Effector memory CD4-positive, alpha-beta T cell (primary cell): ENCODE measurements around the gene DLEU7.

ENCODE experiments used
- DNase-seq, 3 donors: peaks; one replicate each; pipeline ENCODE4 v3.0.0-alpha.2; 2020
- H3K27ac ChIP-seq: 2 replicates; pipeline ENCODE4 v1.7.0; 2013; ENCODE audit warnings: mild to moderate bottlenecking, low read length, moderate library complexity; ENCODE audit not compliant: insufficient read depth, poor library complexity, severe bottlenecking
- H3K27me3 ChIP-seq: replicated peaks from 2 replicates; pipeline ENCODE4 v1.7.0; 2013; ENCODE audit warnings: mild to moderate bottlenecking, low read length; ENCODE audit not compliant: insufficient read depth, control insufficient read depth, poor library complexity, severe bottlenecking
- H3K36me3 ChIP-seq: 2 replicates; pipeline ENCODE4 v1.7.0; 2013; ENCODE audit warnings: mild to moderate bottlenecking, low read length, moderate library complexity; ENCODE audit not compliant: control insufficient read depth, insufficient read depth
- H3K4me1 ChIP-seq: 2 replicates; pipeline ENCODE4 v1.7.0; 2013; ENCODE audit warnings: low read length, mild to moderate bottlenecking; ENCODE audit not compliant: control insufficient read depth, insufficient read depth, poor library complexity, severe bottlenecking
- H3K4me3 ChIP-seq: 2 replicates; pipeline ENCODE4 v1.7.0; 2013; ENCODE audit warnings: low read length, low read depth, mild to moderate bottlenecking; ENCODE audit not compliant: insufficient read depth, poor library complexity, severe bottlenecking
- H3K9me3 ChIP-seq: 2 replicates; pipeline ENCODE4 v1.7.0; 2013; ENCODE audit warnings: mild to moderate bottlenecking, low read length, moderate library complexity; ENCODE audit not compliant: control insufficient read depth
- total RNA-seq, 3 donors: gene quantifications; one replicate each; lab custom pipeline; 2026; lab: John Stamatoyannopoulos, UW

DLEU7 gene
- total RNA-seq, result 0 reads per million in 3 donors

DNA sequence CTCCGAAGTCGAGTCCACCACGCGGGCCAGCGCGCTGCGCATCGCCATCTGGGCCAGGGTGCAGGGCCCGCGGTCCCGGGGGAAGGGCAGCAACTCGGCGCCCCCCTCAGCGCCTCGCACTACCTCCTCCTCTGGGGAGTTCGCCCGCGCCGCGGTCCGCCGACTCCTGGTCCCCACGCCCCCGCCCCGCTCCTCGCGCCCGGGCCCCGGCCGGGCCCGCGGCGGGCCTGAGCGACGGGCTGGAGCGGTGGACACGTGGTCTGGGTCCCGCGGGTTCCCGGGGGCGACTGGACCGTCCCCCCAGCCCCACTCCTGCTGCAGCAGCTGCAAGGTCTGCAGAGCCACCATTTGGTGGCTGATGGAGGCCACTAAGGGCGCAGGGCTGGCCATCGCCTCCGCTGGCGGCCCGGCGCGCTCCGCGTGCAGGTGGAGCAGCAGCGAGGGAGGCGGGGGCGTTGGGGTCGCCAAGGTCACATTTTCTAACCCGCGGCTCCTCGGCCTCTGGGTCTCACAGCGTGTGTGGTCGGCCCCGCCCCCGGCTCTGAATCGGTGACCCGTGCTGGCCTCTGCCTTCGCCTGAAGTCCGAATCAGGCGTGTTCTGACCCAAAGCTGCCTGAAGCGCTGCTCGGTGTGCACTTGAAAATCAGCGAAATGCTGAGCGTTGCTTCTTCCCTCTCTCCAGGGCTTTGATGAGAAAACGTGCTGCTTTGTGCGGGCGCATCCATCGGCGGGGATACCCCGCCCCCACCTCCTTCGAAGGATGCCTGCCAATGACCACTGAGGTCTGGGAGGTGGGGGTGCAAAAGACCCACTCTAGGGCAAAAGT, at the start of gene DLEU7:
Gene DLEU7 (minus strand): TSS at position 436 of the 827 bp plus-strand sequence. CDS start 46 bp downstream, at position 390.
- Histone ChIP-seq H3K27me3 (no peaks in the 10 kb centered on the region), H3K36me3 (no peaks in the 10 kb centered on the region), H3K4me1 (no peaks in the 10 kb centered on the region), H3K9me3 (no peaks in the 10 kb centered on the region), H3K4me3 (no peak within 1 kb of the TSS), H3K27ac (no peak within 1 kb of the TSS)
- no peak for DNase-seq

DNA sequence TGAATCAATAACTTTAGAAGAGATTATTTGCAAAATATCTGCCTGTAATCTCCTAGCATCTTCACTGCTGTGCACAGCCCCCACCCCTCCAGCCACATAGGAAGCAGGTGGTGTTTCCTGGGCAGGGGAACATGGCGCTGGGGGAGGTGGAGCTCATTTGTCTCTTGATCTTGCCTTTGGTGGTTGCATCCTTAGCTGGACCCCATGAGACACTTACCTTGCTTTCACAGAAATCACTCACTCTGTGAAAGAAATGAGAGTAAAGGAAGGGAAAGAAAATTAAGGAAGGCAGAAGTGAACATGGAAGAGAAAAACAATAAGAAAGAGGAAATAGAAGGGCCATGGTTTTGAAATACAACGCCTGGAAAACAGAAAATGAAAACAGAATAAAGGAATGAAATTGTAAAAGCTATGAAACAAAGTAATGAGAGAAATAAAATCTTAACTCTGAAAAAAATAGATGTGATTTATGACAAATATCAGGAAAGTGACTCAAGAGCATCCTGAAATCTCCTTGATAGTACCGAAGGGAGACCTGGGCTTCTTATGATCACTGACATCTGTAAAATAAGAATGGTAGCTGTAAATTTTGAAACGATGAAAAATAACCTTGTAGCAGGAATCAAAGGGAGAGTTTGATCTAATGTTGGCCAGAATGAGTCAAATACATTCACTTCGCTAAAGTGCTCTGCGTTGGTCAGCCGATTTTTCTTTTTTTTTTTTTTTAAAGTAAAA, 48.9 kb upstream of the DLEU7 start:
- peak overlapping the region; percentile 65 for H3K27ac ChIP-seq
- H3K9me3 ChIP-seq, result no peaks in the 10 kb centered on the region
- no peak for DNase-seq
- H3K36me3 ChIP-seq, result no peaks in the 10 kb centered on the region
- H3K4me3 ChIP-seq, result peak overlapping the region; percentile 11
- no peaks in the 10 kb centered on the region for H3K27me3 ChIP-seq
- H3K4me1 ChIP-seq, result peaks cover 22% of the 10 kb centered on the region

DNA sequence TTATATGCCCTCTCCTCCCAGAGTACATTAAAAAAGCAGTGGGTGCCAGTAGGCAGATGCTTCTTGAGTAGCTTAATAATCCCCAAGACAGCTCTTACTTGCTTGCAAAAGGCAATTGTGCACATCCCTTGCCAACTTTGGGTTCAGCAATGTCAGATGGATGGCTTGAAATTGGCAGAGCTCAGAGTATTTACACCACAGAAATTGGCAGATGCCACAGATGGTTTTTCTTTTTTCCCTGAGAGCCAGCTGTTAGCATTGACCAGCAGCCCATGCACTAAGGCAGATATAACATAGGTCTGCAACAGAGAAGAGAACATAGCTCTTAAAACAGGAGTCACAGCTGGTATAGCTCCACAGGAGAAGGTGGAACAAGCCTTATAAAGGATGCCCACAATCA, 47.7 kb upstream of the DLEU7 start:
- no peaks in the 10 kb centered on the region for H3K9me3 ChIP-seq
- no peaks in the 10 kb centered on the region for H3K36me3 ChIP-seq
- H3K27me3 ChIP-seq, result no peaks in the 10 kb centered on the region
- H3K4me1 ChIP-seq, result peaks cover 22% of the 10 kb centered on the region
- no peak for DNase-seq
- H3K27ac ChIP-seq, result no peak overlapping the region
- no peak overlapping the region for H3K4me3 ChIP-seq

DNA sequence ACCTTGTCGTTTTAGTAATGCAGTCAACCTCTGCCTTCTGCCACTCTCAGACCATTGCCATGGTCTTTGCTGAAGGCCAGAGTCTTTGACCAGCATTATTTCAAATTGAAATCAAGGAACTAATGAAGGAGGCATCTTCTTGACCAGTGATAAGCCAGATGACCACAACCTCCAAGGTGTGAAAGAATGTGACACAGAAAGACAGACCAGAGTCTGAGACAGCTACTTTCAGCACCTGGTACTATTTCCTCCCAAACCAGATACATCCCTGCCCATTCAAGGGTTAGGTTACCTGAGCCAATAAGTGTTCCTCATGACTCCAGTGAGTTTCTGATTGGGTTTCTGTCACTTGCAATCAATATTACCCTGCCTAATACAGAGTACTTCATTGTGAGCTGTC, 45.8 kb upstream of the DLEU7 start:
- Histone ChIP-seq H3K27me3 (no peaks in the 10 kb centered on the region), H3K4me1 (peaks cover 22% of the 10 kb centered on the region)

DNA sequence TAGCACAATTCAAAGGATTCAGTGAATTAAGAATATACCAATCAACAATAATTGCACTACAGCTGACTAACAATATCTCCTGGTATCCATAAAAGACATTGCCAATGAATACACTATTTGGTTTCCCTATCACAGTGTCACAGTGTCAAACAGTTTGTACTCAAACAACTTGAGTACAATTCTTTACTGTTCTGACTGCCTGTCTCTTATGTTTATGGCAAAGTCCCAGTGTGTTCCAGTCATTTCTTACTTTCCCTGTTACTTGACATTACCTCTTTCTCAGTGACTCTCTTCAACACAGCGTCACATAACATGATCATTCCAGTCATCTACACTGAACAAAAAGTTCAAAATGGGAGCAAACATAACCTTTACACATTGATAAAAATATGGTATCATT, 44.9 kb upstream of the DLEU7 start:
- Histone ChIP-seq H3K9me3 (no peaks in the 10 kb centered on the region), H3K4me3 (no peak overlapping the region), H3K36me3 (no peaks in the 10 kb centered on the region), H3K27ac (no peak overlapping the region), H3K4me1 (peaks cover 15% of the 10 kb centered on the region), H3K27me3 (no peaks in the 10 kb centered on the region)
- DNase-seq, result no peak

More for the DNA sequence above, 45.8 kb upstream of the DLEU7 start:
- Histone ChIP-seq H3K4me3 (no peak overlapping the region), H3K9me3 (no peaks in the 10 kb centered on the region), H3K27ac (no peak overlapping the region), H3K36me3 (no peaks in the 10 kb centered on the region)
- no peak for DNase-seq

DNA sequence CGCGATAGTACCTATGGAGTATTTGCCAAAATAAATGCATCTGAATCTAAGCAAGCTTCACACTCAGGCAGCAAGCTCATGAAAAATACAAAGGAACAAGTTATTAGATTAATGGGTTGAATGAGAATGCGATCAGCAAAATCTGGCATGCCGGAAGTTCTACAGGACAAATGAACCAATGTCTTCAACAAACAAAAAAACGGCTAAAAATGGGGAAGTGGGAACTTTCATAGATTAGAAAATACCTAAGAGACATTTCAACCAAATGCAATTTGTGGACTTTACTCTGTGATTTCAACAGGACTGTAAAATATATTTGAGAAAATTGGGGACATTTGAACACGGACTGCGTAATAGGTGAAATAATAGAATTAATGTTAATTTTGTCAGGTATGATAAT, 43.7 kb upstream of the DLEU7 start:
- peaks cover 9% of the 10 kb centered on the region for H3K4me1 ChIP-seq
- no peaks in the 10 kb centered on the region for H3K9me3 ChIP-seq
- H3K4me3 ChIP-seq, result no peak overlapping the region
- DNase-seq, result no peak
- no peaks in the 10 kb centered on the region for H3K27me3 ChIP-seq
- H3K36me3 ChIP-seq, result no peaks in the 10 kb centered on the region
- no peak overlapping the region for H3K27ac ChIP-seq

DNA sequence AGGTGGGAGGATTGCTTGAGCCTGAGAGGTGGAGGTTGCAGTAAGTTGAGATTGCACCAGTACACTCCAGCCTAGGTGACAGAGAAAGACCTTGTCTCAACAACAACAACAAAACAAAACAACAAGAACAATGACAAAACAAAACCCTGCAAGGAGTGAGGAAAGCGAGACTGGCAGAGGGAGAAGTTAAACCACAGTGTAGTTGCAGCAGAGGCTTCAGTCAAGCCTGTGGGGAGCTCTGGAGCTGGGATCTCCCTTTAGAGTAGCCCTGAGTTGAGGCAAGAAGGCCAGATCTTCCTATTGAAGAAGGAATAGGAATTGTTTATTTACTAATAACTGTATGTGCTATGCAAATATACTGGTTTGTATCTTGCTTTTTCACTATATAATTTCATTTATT, 40.8 kb upstream of the DLEU7 start:
- Histone ChIP-seq H3K9me3 (no peaks in the 10 kb centered on the region), H3K27ac (no peak overlapping the region)
- no peak for DNase-seq

DNA sequence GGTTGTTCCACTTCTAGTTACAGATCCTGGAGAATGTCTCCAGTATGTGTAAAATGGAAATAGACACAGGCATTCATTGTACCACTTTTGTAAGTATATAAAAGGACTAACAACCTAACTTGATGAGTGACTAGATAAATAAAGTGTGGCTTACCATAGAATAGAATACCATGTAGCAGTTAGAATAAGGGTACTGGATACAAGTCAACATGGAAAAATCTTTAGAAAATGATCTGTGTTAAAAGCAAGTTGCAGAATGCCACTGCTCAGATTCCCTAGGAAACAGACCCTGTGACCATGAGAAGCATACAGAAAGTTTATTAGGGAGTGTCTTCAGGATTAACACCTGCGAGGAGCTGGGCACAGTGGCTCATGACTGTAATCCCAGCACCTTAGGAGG, 40.2 kb upstream of the DLEU7 start:
- H3K27ac ChIP-seq, result no peak overlapping the region
- no peaks in the 10 kb centered on the region for H3K36me3 ChIP-seq
- H3K4me1 ChIP-seq, result no peaks in the 10 kb centered on the region
- no peaks in the 10 kb centered on the region for H3K27me3 ChIP-seq
- H3K4me3 ChIP-seq, result no peak overlapping the region
- no peak for DNase-seq
- no peaks in the 10 kb centered on the region for H3K9me3 ChIP-seq

More for the DNA sequence above, 40.8 kb upstream of the DLEU7 start:
- no peaks in the 10 kb centered on the region for H3K4me1 ChIP-seq
- no peaks in the 10 kb centered on the region for H3K36me3 ChIP-seq
- no peaks in the 10 kb centered on the region for H3K27me3 ChIP-seq
- no peak overlapping the region for H3K4me3 ChIP-seq

DNA sequence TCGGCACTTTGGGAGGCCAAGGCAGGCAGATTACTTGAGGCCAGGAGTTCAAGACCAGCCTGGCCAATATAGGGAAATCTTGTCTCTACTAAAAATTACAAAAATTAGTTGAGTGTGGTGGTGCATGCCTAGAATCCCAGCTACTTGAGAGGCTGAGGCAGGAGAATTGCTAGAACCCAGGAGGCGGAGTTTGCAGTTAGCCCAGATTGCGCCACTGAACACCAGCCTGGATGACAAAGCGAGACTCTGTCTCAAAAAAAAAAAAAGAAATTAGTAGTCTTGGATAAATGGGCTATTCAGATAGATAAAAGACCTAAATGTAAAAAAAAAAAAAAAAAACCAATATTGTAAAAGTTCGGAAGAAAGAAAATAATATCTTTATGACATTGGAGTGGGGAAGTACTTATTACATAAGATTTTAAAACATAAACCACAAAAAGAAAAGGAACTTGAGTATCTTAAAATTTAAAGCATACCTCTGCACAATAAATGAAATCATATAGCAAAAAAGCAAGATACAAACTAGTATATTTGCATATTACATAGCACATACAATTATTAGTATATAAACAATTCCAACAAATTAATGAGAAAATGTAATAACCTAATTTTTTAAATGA, 39.4 kb upstream of the DLEU7 start:
- Histone ChIP-seq H3K27ac (no peak overlapping the region), H3K4me1 (no peaks in the 10 kb centered on the region), H3K4me3 (no peak overlapping the region), H3K27me3 (no peaks in the 10 kb centered on the region), H3K9me3 (no peaks in the 10 kb centered on the region), H3K36me3 (no peaks in the 10 kb centered on the region)
- DNase-seq, result no peak

DNA sequence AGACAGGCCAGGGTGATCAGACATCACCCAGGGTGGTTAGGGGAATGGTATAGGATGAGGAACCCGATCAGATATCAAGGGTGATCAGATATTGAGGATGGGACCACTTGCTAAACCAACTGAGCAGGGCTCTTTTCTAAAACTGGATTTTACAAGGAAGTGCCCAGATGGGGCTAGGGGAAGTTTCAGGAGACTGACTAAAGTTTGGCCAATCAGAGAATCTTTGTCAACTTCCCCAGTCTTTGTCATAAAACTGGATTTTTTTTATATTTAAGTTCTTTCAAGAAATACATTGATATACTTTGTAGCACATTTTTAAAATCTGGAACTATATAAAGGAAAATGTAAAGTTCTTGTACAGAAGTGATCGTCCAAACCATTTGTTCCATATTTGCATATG, 30.5 kb upstream of the DLEU7 start:
- no peak for DNase-seq
- H3K27me3 ChIP-seq, result no peaks in the 10 kb centered on the region
- H3K4me3 ChIP-seq, result no peak overlapping the region
- H3K9me3 ChIP-seq, result no peaks in the 10 kb centered on the region
- no peak overlapping the region for H3K27ac ChIP-seq
- H3K36me3 ChIP-seq, result no peaks in the 10 kb centered on the region
- no peaks in the 10 kb centered on the region for H3K4me1 ChIP-seq
